ENCODE results near the gene POLR2L.

Gene POLR2L

DNA sequence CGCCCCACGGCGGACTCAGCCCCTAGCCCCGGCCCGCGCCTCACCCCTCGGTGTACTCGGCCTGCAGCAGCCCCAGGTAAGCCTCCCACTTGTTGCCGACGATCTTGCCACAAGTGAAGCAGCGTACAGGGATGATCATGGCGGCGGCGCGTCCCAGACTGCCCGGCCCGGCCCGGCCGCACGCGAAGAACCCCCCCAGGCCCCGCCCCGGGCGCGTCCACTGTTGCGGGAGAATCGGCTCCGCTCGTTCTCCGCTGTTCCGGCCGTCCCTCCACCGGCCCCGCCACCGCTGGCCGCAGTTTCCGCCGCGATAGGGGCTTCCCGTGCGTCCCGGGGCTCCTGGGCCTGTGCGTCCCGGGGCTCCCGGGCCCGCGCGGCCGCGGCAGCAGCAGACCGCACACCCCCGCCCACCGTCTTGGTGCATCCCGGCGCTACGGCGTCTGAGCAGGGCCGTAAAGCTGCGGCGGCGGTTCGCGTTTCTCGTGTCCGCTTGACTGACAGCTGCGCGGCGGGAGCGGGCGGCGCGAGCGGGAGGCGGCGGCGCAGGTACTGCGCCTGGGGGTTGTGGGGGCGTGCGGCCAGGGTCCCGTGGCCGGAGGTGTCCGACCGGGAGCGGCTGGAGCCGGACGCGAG is at the start of gene POLR2L, which contains the start of gene TSPAN4:
Gene POLR2L, minus strand, starts transcription at position 160 of the 633 bp plus-strand sequence. Its CDS starts 21 bp downstream, at position 139.
Gene TSPAN4, plus strand, starts transcription at position 483 of the 633 bp plus-strand sequence. CDS start 7,453 bp downstream, outside the sequence.
- Histone ChIP-seq H3K9ac (ENCODE audit: low read length) (peak within 1 kb of the TSS; percentile 100), H3K27me3 (ENCODE audit: control insufficient read depth, insufficient read depth, low read length) (peaks cover 6% of the 10 kb centered on the region; the same call in 1 of the 2 replicates), H3K27ac (ENCODE audit: low read depth, low read length) (peak within 1 kb of the TSS; percentile 100), H3K9me3 (ENCODE audit: control insufficient read depth, insufficient read depth, low read depth, low read length) (no peaks in the 10 kb centered on the region), H3K4me1 (ENCODE audit: control insufficient read depth, insufficient read depth, low read length) (peaks cover 34% of the 10 kb centered on the region), H3K36me3 (ENCODE audit: control insufficient read depth, insufficient read depth, low read length) (peaks cover 35% of the 10 kb centered on the region), H3K4me3 (ENCODE audit: low read depth, low read length) (peak within 1 kb of the TSS; percentile 98)

DNA sequence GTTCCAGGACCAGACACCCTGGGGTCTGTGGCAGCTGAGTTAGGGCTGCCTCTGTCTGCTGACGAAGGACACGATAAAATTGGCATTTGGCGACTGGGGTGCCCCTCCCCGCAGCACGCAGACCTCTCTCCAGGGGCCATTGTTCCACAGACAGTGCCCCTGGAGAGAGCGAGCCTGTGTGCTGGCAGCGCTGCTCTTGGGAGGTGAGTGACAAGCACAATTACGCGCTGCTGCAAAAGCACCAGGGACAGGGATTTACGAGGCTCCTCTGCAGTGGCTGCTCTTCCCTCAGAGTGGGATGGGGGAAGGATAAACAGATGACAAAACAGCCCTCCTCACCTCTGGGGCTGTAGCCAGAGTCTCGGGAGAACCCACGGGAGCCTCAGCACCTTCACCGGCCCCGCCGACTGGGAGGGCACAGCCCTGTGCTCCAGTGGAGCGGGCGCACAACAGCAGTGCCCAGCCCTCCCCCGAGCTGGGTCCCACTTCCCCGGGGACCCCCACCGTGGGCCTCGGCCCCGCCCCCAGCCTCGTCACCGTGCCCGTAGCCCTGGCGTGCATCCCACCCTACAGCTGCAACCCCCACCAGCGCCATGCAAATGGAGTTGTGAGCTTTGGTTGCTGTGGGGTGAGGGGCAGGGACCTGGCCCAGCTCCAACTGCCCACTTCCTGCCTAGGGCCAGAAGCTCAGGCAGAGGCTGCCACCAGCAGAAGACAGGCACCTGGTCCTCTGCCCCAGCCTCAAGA is 48.6 kb upstream of the POLR2L start:
- no peak overlapping the region for H3K27ac ChIP-seq (ENCODE audit: low read depth, low read length)
- no peak overlapping the region for H3K9ac ChIP-seq (ENCODE audit: low read length)
- peaks cover 28% of the 10 kb centered on the region for H3K36me3 ChIP-seq (ENCODE audit: control insufficient read depth, insufficient read depth, low read length)
- H3K4me3 ChIP-seq (ENCODE audit: low read depth, low read length): no peak overlapping the region
- H3K4me1 ChIP-seq (ENCODE audit: control insufficient read depth, insufficient read depth, low read length): peaks cover 15% of the 10 kb centered on the region
- H3K9me3 ChIP-seq (ENCODE audit: control insufficient read depth, insufficient read depth, low read depth, low read length): no peaks in the 10 kb centered on the region
- no peaks in the 10 kb centered on the region for H3K27me3 ChIP-seq (ENCODE audit: control insufficient read depth, insufficient read depth, low read length)

DNA sequence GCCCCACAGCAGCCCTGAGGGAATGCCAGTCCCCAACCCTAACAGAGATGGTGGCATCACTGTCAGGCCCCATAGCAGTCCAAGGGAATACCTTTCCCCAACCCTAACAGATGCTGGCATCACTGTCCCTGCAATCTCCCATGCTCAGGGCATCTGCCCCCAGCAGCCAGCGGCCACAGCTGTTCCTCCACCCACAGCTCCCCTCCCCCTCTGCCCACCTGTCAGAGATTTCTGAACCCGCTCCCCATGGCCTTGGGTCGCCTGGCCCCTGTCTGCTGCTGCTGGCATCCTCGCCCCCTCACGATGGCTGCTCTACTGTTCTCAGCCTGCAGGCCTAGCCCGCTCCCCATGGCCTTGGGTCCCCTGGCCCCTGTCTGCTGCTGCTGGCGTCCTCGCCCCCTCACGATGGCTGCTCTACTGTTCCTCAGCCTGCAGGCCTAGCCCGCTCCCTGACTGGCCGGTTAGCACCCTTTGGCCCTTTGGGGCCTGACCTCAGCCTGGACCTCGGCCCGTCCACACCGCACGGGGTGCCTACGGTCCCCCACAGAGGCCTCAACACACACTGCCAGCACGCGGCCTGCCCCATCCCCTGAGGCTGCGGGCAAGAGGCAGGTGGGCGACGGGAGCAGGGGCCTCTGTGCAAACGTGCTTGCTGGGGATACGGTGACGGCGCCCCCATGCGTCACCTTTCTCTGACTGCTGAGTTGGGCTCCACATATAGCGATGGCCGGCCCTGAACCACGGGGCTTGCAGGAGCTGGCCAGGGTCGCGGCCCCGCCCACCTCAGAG is 47.6 kb upstream of the POLR2L start:
- Histone ChIP-seq H3K9ac (ENCODE audit: low read length) (no peak overlapping the region), H3K4me1 (ENCODE audit: control insufficient read depth, insufficient read depth, low read length) (peaks cover 15% of the 10 kb centered on the region), H3K4me3 (ENCODE audit: low read depth, low read length) (no peak overlapping the region), H3K9me3 (ENCODE audit: control insufficient read depth, insufficient read depth, low read depth, low read length) (no peaks in the 10 kb centered on the region), H3K27me3 (ENCODE audit: control insufficient read depth, insufficient read depth, low read length) (no peaks in the 10 kb centered on the region), H3K27ac (ENCODE audit: low read depth, low read length) (no peak overlapping the region), H3K36me3 (ENCODE audit: control insufficient read depth, insufficient read depth, low read length) (peaks cover 28% of the 10 kb centered on the region)

DNA sequence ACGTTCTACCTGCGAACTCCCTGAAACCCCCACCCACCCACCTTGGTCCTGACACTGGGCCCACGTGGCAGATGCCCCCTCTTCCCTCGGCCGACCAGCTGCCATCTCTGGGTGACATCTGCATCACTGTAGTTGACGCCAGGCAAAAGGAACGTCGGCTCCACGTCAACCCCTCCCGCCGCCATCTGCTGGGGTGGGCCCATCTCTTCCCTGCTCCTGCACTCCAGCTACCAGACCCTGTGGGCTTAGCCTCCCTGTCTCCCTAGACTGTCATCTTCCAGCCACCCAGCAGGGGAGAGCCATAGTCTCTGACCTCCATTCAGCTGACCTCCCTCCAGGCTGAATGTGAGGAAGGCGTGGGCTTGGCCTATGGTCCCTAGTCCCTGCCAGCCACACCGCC is 46.9 kb upstream of the POLR2L start:
- Histone ChIP-seq H3K4me3 (ENCODE audit: low read depth, low read length) (no peak overlapping the region), H3K9me3 (ENCODE audit: control insufficient read depth, insufficient read depth, low read depth, low read length) (no peaks in the 10 kb centered on the region), H3K9ac (ENCODE audit: low read length) (no peak overlapping the region), H3K4me1 (ENCODE audit: control insufficient read depth, insufficient read depth, low read length) (peaks cover 15% of the 10 kb centered on the region), H3K27me3 (ENCODE audit: control insufficient read depth, insufficient read depth, low read length) (no peaks in the 10 kb centered on the region), H3K27ac (ENCODE audit: low read depth, low read length) (no peak overlapping the region), H3K36me3 (ENCODE audit: control insufficient read depth, insufficient read depth, low read length) (peaks cover 28% of the 10 kb centered on the region)

DNA sequence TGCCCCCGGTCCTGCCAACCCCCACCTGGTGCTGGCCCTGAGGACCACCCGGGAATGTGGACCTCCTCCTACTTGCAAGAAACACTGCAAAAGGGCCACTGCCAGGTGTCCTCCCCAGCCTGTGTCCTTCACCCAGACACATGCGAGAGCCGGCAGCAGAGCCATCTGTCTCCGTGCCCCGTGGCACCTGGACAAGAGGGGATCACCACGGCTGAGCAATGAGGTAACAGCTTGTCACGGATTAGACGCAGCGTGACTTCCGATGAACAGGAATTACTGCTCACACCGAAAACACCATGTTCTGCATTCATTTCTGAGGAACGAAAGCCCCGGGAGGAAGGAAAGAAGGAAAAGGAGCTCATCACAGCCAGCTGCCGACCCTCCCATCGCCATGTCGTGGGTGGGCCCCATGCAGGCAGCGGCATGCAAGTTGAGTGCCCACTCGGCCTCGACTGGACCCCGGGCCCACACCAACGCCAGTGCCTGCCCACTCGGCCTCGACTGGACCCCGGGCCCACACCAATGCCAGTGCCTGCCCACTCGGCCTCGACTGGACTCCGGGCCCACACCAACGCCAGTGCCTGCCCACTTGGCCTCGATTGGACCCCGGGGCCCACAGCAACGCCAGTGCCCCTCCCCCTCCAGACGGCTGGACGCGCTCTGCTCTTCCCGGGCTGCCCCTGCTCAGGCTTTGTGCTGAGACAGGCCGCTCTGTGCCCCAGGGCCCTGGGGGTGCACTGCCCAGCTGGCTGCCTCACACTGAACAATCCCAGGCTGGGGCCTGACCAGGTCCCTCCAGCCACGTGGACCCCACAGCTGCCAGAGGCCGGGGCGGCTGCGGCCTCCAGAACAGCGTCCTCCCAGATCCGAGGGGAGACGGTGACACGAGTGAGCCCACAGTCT is 46.2 kb upstream of the POLR2L start:
- Histone ChIP-seq H3K36me3 (ENCODE audit: control insufficient read depth, insufficient read depth, low read length) (peaks cover 33% of the 10 kb centered on the region), H3K27ac (ENCODE audit: low read depth, low read length) (no peak overlapping the region), H3K9ac (ENCODE audit: low read length) (no peak overlapping the region), H3K4me1 (ENCODE audit: control insufficient read depth, insufficient read depth, low read length) (peaks cover 15% of the 10 kb centered on the region), H3K9me3 (ENCODE audit: control insufficient read depth, insufficient read depth, low read depth, low read length) (no peaks in the 10 kb centered on the region), H3K4me3 (ENCODE audit: low read depth, low read length) (no peak overlapping the region), H3K27me3 (ENCODE audit: control insufficient read depth, insufficient read depth, low read length) (no peaks in the 10 kb centered on the region)

DNA sequence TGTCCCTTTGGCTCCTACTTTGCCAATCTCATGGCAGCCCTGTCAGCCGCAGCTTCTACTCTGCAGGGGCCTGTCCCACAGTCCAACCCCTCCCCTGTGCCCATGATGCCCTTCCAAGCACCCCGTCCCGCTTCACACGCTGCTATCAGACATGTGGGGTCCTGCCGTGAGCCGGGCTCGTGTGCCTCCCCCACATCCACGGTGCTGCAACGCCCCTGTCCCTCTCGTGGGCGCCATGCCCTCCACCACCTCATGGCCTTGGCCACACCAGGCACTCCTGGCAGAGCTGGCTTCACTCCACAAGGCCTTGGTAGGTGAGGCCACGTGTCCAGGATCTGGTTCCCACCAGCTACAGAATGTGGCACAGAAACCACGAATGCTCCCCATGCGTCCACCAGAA is 45.3 kb upstream of the POLR2L start:
- H3K36me3 ChIP-seq (ENCODE audit: control insufficient read depth, insufficient read depth, low read length): peaks cover 42% of the 10 kb centered on the region
- no peak overlapping the region for H3K9ac ChIP-seq (ENCODE audit: low read length)
- H3K9me3 ChIP-seq (ENCODE audit: control insufficient read depth, insufficient read depth, low read depth, low read length): no peaks in the 10 kb centered on the region
- no peaks in the 10 kb centered on the region for H3K27me3 ChIP-seq (ENCODE audit: control insufficient read depth, insufficient read depth, low read length)
- H3K4me1 ChIP-seq (ENCODE audit: control insufficient read depth, insufficient read depth, low read length): peaks cover 15% of the 10 kb centered on the region
- H3K27ac ChIP-seq (ENCODE audit: low read depth, low read length): no peak overlapping the region
- no peak overlapping the region for H3K4me3 ChIP-seq (ENCODE audit: low read depth, low read length)

DNA sequence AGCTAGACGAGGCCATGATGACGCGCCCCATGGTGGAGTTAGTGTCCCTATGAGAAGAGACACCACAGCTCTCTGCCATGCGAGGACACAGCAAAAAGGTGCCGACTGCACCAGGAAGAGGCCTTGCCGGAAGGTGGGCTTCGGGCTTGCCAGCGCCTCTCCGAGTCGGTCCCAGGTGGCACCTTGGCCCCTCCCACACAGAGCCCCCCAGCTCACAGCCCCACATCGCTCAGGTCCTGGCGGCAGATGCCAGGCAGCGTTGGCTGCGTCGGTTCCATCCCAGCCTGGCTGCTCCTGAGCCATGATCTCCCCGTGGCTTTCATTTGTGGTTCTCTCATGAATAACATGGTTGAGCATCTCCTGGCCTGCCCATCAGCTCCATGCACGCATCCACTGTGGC is 44.2 kb upstream of the POLR2L start:
- H3K4me3 ChIP-seq (ENCODE audit: low read depth, low read length): no peak overlapping the region
- H3K9me3 ChIP-seq (ENCODE audit: control insufficient read depth, insufficient read depth, low read depth, low read length): no peaks in the 10 kb centered on the region
- H3K27me3 ChIP-seq (ENCODE audit: control insufficient read depth, insufficient read depth, low read length): no peaks in the 10 kb centered on the region
- H3K9ac ChIP-seq (ENCODE audit: low read length): no peak overlapping the region
- H3K4me1 ChIP-seq (ENCODE audit: control insufficient read depth, insufficient read depth, low read length): peaks cover 10% of the 10 kb centered on the region; the same call in 1 of the 2 replicates
- peaks cover 44% of the 10 kb centered on the region for H3K36me3 ChIP-seq (ENCODE audit: control insufficient read depth, insufficient read depth, low read length)
- H3K27ac ChIP-seq (ENCODE audit: low read depth, low read length): no peak overlapping the region

DNA sequence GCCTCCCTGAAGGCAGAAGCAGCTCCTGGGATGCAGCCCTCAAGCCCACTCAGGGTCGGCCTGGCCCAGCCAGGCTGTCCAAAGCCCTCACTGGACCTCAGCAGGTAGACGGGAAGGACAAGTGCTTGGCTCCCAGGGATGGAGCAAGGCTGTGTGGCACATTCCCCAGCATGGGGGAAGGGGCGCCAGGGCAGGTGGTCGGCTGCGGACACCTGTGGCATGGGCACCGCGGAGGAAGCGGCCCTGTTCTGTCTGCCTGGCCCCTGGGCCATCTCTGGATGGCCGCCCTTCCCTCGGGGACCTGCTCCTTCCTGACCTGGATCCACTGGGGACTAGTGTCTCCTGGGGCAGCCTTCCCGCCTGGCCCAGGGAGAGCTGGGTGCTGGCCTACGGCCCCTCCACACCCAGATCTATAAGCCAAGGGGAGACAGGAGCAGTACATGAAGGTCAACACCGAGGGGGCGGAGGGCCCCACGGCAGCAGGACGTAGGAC is 42.3 kb upstream of the POLR2L start:
- peaks cover 55% of the 10 kb centered on the region for H3K36me3 ChIP-seq (ENCODE audit: control insufficient read depth, insufficient read depth, low read length)

DNA sequence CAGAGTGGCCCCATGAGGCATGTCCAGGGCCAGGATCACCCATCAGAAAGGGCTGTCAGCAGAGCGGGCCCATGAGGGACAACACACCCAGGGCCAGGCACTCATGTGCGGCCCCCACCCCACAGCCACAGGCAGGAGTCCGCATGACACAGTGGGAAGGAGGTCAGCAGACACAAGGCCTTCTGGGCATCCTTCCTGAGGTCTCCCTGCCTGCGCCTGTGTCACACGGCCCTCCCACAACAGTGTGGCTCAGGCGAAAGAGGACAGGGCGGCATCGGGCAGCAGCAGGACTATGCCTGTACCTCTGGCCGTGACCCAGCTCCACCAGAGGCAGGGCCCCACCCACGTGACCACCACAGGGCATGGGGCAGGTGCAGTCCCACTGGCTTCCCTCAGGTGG is 41.2 kb upstream of the POLR2L start:
- no peaks in the 10 kb centered on the region for H3K9me3 ChIP-seq (ENCODE audit: control insufficient read depth, insufficient read depth, low read depth, low read length)
- no peaks in the 10 kb centered on the region for H3K4me1 ChIP-seq (ENCODE audit: control insufficient read depth, insufficient read depth, low read length)
- peaks cover 61% of the 10 kb centered on the region for H3K36me3 ChIP-seq (ENCODE audit: control insufficient read depth, insufficient read depth, low read length)
- no peaks in the 10 kb centered on the region for H3K27me3 ChIP-seq (ENCODE audit: control insufficient read depth, insufficient read depth, low read length)
- no peak overlapping the region for H3K9ac ChIP-seq (ENCODE audit: low read length)
- no peak overlapping the region for H3K27ac ChIP-seq (ENCODE audit: low read depth, low read length)
- H3K4me3 ChIP-seq (ENCODE audit: low read depth, low read length): no peak overlapping the region

More for the DNA sequence above, 42.3 kb upstream of the POLR2L start:
- H3K27ac ChIP-seq (ENCODE audit: low read depth, low read length): no peak overlapping the region
- H3K4me1 ChIP-seq (ENCODE audit: control insufficient read depth, insufficient read depth, low read length): no peaks in the 10 kb centered on the region
- H3K4me3 ChIP-seq (ENCODE audit: low read depth, low read length): no peak overlapping the region
- H3K27me3 ChIP-seq (ENCODE audit: control insufficient read depth, insufficient read depth, low read length): no peaks in the 10 kb centered on the region
- H3K9ac ChIP-seq (ENCODE audit: low read length): no peak overlapping the region
- H3K9me3 ChIP-seq (ENCODE audit: control insufficient read depth, insufficient read depth, low read depth, low read length): no peaks in the 10 kb centered on the region

DNA sequence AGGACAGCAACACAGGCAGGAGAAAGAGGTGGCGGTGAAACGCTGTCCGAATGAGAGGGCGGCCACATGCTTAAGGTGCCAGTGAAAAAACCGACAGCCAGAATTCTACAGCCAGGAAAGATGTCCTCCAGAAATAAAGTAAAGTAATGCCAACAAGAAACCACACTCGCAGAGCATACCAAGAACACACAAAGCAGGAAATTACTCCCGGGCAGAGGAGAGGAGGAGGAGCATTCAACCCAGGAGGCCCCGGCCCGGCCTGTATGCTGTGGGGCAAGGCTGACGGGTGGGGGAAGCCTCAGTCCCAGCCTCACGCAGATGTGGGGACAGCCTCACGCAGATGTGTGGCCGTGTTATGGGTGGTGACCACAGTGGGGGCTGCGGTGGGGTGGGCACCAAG is 40.3 kb upstream of the POLR2L start:
- H3K9me3 ChIP-seq (ENCODE audit: control insufficient read depth, insufficient read depth, low read depth, low read length): no peaks in the 10 kb centered on the region
- no peak overlapping the region for H3K9ac ChIP-seq (ENCODE audit: low read length)
- no peaks in the 10 kb centered on the region for H3K27me3 ChIP-seq (ENCODE audit: control insufficient read depth, insufficient read depth, low read length)
- H3K4me1 ChIP-seq (ENCODE audit: control insufficient read depth, insufficient read depth, low read length): no peaks in the 10 kb centered on the region
- H3K36me3 ChIP-seq (ENCODE audit: control insufficient read depth, insufficient read depth, low read length): peaks cover 52% of the 10 kb centered on the region
- no peak overlapping the region for H3K4me3 ChIP-seq (ENCODE audit: low read depth, low read length)
- H3K27ac ChIP-seq (ENCODE audit: low read depth, low read length): no peak overlapping the region
